Measurements from ENCODE around the gene UHRF1. TPM values are rescaled to one million over a fixed set of nuclear protein-coding genes. Genes with fewer than 3 reads are reported as not detected.
A peak's percentile ranks its signal among the peaks of the same experiment; 100 is the strongest.

UHRF1 gene
- total RNA-seq, result 7.4 and 7.6 TPM in 2 replicates

- Histone ChIP-seq H3K79me2 (ENCODE audit: insufficient read depth, low read length) (peaks cover 20% of the 10 kb centered on the region), H3K4me3 (ENCODE audit: insufficient read depth, low read length) (peak within 1 kb of the TSS; percentile 81), H3K27ac (ENCODE audit: low read depth, low read length) (peak within 1 kb of the TSS; percentile 92), H3K36me3 (ENCODE audit: insufficient read depth, low read length) (peaks cover 7% of the 10 kb centered on the region), H3K9me3 (ENCODE audit: low read depth, low read length) (no peaks in the 10 kb centered on the region), H3K4me2 (ENCODE audit: insufficient read depth, low read length) (peak within 1 kb of the TSS; percentile 96), H4K20me1 (ENCODE audit: insufficient read depth, low read length) (no peaks in the 10 kb centered on the region), H3K27me3 (ENCODE audit: insufficient read depth, low read length) (no peaks in the 10 kb centered on the region), H2AFZ (ENCODE audit: low read length) (peak within 1 kb of the TSS; percentile 92), H3K4me1 (ENCODE audit: insufficient read depth, low read length) (peaks cover 31% of the 10 kb centered on the region)
- no peak for TF ChIP-seq CTCF (IDR thresholded peaks at IDR 0.05; ENCODE audit: extremely low read depth, low read depth, low read length)
- DNase-seq (ENCODE audit: insufficient read length, low spot score, missing footprints), result peak; percentile 82
Observed at GRCh38 chr19:4909156-4909896, at the start of gene UHRF1. TSS of gene UHRF1 (plus strand) at chr19:4909501. CDS start at chr19:4910886, 1,385 bp downstream.

GRCh38 chr19:4859697-4860096, 49.6 kb upstream of the UHRF1 start:
- peaks cover 71% of the 10 kb centered on the region for H3K36me3 ChIP-seq (ENCODE audit: insufficient read depth, low read length)
- H3K9me3 ChIP-seq (ENCODE audit: low read depth, low read length), result no peaks in the 10 kb centered on the region
- H4K20me1 ChIP-seq (ENCODE audit: insufficient read depth, low read length), result peaks cover 40% of the 10 kb centered on the region
- no peaks in the 10 kb centered on the region for H3K4me1 ChIP-seq (ENCODE audit: insufficient read depth, low read length)
- no peaks in the 10 kb centered on the region for H3K27me3 ChIP-seq (ENCODE audit: insufficient read depth, low read length)
- H3K27ac ChIP-seq (ENCODE audit: low read depth, low read length), result no peak overlapping the region
- no peak overlapping the region for H3K4me3 ChIP-seq (ENCODE audit: insufficient read depth, low read length)
- peaks cover 67% of the 10 kb centered on the region for H3K79me2 ChIP-seq (ENCODE audit: insufficient read depth, low read length)
- H2AFZ ChIP-seq (ENCODE audit: low read length), result no peak overlapping the region
- no peak for DNase-seq (ENCODE audit: insufficient read length, low spot score, missing footprints)
- no peak overlapping the region for H3K4me2 ChIP-seq (ENCODE audit: insufficient read depth, low read length)
- TF ChIP-seq CTCF (IDR thresholded peaks at IDR 0.05; ENCODE audit: extremely low read depth, low read depth, low read length), result no peak

- Histone ChIP-seq H2AFZ (ENCODE audit: low read length) (no peak overlapping the region), H3K4me1 (ENCODE audit: insufficient read depth, low read length) (peaks cover 1% of the 10 kb centered on the region), H3K4me3 (ENCODE audit: insufficient read depth, low read length) (no peak overlapping the region), H4K20me1 (ENCODE audit: insufficient read depth, low read length) (peaks cover 45% of the 10 kb centered on the region), H3K27me3 (ENCODE audit: insufficient read depth, low read length) (no peaks in the 10 kb centered on the region), H3K9me3 (ENCODE audit: low read depth, low read length) (no peaks in the 10 kb centered on the region), H3K79me2 (ENCODE audit: insufficient read depth, low read length) (peaks cover 72% of the 10 kb centered on the region), H3K27ac (ENCODE audit: low read depth, low read length) (no peak overlapping the region), H3K36me3 (ENCODE audit: insufficient read depth, low read length) (peaks cover 61% of the 10 kb centered on the region), H3K4me2 (ENCODE audit: insufficient read depth, low read length) (no peak overlapping the region)
- DNase-seq (ENCODE audit: insufficient read length, low spot score, missing footprints), result peak; percentile 52
- no peak for TF ChIP-seq CTCF (IDR thresholded peaks at IDR 0.05; ENCODE audit: extremely low read depth, low read depth, low read length)
Observed at GRCh38 chr19:4861147-4861546, 48.2 kb upstream of the UHRF1 start.

- H2AFZ ChIP-seq (ENCODE audit: low read length), result peak overlapping the region; percentile 48
- peaks cover 32% of the 10 kb centered on the region for H4K20me1 ChIP-seq (ENCODE audit: insufficient read depth, low read length)
Observed at GRCh38 chr19:4866595-4867424, 42.5 kb upstream of the UHRF1 start.

More at GRCh38 chr19:4866595-4867424, 42.5 kb upstream of the UHRF1 start:
- H3K4me1 ChIP-seq (ENCODE audit: insufficient read depth, low read length), result peaks cover 17% of the 10 kb centered on the region
- no peaks in the 10 kb centered on the region for H3K27me3 ChIP-seq (ENCODE audit: insufficient read depth, low read length)
- H3K4me2 ChIP-seq (ENCODE audit: insufficient read depth, low read length), result peak overlapping the region; percentile 95
- peak overlapping the region; percentile 99 for H3K4me3 ChIP-seq (ENCODE audit: insufficient read depth, low read length)
- H3K9me3 ChIP-seq (ENCODE audit: low read depth, low read length), result no peaks in the 10 kb centered on the region
- no peak for TF ChIP-seq CTCF (IDR thresholded peaks at IDR 0.05; ENCODE audit: extremely low read depth, low read depth, low read length)
- peak; percentile 95 for DNase-seq (ENCODE audit: insufficient read length, low spot score, missing footprints)
- H3K36me3 ChIP-seq (ENCODE audit: insufficient read depth, low read length), result peaks cover 22% of the 10 kb centered on the region
- peak overlapping the region; percentile 69 for H3K27ac ChIP-seq (ENCODE audit: low read depth, low read length)
- H3K79me2 ChIP-seq (ENCODE audit: insufficient read depth, low read length), result peaks cover 54% of the 10 kb centered on the region

Measured in osteoblast (primary cell).